Stimulated activated naive CD8-positive, alpha-beta T cell treated with anti-CD3 and anti-CD28 coated beads, Interleukin-15, Interleukin-2, amounts not matched to agents 100 U/mL and 50 U/mL, for 24 hours (primary cell): ENCODE data around the gene N4BP2L1.

Experiments
- ATAC-seq: fragments of 150-1000 bp; cut with Tn5 transposase; one replicate; pipeline ENCODE4 v1.10.0; 2021
- DNase-seq: peaks from one replicate; pipeline ENCODE4 v3.0.0; 2021

Gene N4BP2L1

DNA sequence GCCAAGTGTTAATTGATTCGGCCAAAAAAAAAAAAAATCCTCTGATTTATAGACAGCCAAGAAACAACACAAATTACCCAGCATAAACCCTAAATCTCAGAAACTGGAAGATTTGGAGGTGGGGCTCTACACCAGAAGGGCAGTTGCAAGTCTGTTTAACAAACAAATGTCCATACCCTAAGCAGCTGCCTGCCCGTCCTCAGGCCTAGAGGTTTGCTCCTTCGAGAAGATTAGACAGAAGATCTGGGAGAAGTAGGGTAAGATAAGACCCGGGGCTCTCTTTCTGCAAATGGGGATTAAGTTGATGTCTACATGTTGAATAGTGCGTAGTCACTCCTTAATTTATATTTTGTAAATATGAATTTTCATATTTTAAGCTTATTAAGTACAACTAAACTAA lies 3.4 kb upstream of the N4BP2L1 start:
- ATAC-seq (no peak), DNase-seq (no peak)

DNA sequence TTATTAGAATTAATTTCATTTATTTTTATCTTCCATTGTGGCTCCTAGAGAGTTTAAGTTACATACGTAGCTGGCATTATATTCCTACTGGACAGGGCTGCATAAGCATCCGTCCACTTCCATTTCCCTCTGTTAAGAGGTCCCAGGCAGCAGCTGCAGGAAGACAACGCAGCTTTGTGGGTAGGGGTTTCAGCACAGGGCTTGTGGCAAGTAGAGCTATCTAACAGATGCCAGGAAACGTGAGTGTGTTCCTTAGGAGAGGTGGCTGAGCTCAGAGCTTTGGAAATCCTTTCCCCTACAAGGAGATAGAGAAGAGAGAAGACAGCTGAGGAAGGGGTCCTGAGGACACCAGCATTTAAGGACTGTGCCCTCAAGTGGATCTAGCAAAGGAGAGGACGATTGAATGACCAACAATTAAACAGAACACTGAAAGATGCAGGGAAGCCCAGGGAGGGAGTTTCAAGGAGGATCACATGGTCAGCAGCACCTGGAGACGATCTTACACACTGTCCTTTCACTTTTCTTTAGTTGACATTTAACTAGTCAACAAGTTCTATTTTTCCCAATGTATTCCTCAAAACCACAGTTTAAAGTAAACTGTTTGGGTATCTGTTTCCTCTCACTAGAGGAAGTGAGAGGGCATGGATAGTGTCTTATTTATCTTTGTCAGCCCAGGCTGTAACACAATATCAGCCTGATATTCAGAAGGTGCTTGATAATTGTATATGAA lies 2.3 kb upstream of the N4BP2L1 start:
- DNase-seq (no peak), ATAC-seq (no peak)

DNA sequence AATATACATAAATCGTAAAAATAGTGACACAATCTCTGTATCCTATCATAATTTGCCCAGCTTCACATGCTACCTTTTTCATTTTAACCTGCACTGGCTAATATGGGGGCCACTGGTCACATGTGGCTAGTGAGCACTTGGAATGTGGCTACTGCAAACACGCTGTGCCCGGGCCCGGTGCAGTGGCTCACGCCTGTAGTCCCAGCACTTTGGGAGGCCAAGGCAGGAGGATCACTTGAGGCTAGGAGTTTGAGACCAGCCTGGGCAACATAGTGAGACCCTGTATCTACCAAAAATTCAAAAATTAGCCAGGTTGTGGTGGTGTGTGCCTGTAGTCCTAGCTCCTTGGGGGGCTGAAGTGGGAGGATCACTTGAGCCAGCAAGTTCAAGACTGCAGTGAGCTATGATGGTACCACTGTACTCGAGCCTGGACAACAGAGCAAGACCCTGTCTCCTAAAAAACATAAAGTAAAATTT lies 1.5 kb upstream of the N4BP2L1 start:
- ATAC-seq (no peak), DNase-seq (no peak)

DNA sequence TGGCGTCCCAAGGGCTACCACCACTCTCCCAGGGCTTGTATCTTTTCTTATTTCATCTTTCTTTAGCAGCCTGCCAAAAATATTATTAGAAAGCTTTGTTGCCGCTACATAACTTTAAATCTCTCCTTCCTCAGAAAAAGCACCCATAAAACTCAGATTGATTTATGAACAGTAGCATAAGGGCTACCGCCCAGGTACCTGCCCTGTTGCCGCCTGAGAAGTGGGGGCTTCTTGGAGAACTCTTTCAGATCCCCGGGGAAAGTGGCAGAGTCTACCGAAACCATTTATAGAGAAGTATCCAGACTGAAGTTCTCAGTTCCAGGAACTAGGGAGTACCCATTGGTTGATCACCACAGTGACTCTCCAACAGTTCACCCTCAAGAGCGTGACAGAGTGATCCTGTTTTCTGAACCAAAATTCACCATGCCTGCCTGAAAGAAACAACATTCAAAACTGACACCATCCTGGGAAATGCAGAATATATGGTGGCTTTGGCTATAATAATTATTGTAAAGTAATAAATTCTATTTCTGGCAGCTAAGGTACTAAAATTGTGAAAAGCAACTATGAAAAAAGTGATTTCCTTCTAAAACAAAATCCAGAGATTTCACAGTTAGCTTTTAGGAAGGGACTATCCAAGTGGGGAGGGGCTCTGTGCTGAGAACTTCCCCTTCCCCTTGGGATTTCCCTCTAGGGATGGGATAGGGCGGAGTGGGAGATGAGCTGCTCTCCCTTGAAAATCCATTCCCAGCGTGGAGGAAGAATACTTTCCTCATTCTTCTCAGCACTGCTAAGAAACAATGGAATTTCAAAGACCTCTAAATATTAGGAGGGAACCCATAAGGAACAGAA lies 877 bp upstream of the N4BP2L1 start:
- DNase-seq (peak; percentile 8), ATAC-seq (no peak)

GRCh38 chr13:32426990-32427851 lies 709 bp downstream of the N4BP2L1 start:
- DNase-seq: peak; percentile 74
- peak; percentile 19 for ATAC-seq

DNA sequence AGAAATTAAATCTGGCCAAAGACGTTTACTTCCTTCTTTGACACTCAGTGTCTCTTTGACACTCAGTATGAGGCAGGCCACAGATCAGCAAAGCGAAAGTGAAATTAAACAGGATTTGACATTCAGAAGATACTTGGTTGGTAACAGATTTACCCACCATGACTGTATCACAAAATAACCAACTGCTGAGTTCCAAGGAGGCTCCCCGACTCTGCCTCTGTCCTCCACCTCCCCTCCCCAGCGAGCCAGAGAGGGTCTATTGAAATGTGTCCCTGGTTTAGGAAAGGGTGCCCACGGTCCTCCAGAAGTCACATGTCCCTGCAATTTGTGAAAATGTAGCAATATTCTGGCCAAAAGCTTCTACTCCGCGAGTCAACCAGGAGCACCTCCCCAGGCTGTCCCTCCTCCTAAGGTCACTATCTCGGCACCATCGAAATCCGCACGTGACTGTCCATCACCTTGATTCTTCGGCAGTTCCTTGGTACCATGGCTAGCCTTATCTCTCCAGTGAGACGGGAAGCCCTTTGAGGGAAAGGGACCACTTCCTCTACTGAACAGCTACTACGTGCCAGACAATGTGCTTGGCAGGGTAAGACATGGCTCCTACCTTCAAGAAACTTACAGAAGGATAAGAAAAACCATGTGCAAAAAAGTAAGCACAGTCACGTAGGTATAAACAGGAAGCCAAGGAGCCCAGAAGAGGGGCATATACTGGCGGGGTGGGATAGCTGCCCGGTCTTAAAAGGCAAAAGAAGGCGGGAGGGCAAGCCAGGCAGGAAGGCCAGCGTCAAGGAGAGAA lies 1.5 kb downstream of the N4BP2L1 start:
- DNase-seq (peak; percentile 43), ATAC-seq (peak; percentile 51)

DNA sequence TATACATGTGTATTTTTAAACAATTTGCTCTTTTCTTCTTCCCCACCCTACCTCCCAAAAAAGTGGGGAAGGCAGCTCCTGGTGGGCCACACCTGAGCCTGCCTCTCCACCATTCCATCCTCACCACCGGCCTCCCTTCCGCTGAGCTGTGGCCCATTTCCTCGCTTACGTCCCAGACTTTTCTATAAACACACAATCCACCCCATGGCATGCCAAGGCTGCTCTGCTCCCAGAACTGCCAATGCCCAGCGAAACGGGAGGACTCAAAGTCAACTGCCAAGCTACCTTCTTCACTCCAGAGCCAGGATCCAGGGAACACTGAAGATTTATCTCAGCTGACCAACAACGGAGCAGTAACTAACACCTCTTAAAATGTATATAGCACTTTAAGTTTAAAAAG lies 2.8 kb downstream of the N4BP2L1 start:
- ATAC-seq (no peak), DNase-seq (no peak)

- ATAC-seq: no peak
- DNase-seq: no peak
Observed at GRCh38 chr13:32423592-32423991, 4.3 kb downstream of the N4BP2L1 start.

GRCh38 chr13:32419862-32420261 lies 8.1 kb downstream of the N4BP2L1 start:
- ATAC-seq (no peak), DNase-seq (no peak)

- no peak for ATAC-seq
- no peak for DNase-seq
Observed at GRCh38 chr13:32417995-32418394, 9.9 kb downstream of the N4BP2L1 start.

DNA sequence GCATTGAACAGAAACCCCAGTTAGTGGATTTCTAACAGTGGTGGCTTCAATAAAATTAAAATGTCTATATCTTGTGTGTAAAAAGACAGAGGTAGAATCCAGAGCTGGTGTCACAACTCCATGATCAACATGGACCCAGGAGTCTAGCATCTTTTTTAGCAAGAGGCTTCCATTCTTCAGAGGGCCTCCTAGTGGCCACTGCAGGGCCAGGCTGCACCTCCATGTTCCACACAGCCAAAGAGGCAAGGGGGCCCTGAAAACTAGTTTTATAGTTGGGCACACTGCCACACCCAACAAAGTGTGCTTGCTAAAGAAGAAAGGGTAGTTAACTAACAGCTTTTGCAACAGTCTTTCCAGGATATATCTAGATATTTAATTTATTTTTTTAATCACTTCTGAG lies 12.9 kb downstream of the N4BP2L1 start:
- DNase-seq: no peak
- ATAC-seq: peak; percentile 71

DNA sequence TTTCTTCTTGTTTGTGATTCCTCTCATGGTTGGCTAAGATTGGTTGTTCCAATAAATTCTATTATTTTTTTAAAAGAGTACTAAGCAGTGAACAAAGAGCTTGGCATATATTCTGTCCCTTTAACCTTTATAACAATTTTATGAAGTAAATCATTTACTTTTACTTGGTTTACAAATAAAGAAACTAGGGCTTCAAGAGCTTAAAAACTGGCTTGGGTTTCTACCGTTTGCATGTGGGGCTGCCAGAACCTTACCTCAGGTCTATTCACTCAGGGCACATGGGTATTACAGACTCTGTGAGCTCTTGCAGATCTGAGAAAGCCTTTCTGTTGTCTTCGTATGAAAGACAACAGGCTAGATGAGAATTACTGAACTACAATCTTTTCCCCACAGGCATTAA lies 13.3 kb downstream of the N4BP2L1 start:
- DNase-seq (no peak), ATAC-seq (no peak)

DNA sequence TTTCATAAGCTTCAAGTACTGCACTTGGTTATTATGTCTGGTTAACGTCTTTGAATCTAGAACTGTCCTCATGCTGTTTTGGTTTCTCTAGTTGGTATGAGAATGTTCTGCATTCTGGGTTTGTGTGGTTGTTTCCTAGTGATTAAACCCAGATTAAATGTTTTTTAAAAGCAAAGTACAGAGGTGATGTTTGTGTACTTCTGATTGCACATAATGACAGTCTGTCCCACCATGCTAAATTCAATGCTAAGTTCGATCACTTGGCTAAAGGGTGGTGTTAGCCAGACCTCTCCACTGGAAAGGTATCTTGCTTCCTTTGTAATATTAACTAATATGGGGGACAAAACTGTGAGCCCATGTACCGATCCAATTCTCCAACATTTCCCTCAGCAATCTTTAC lies 14.6 kb downstream of the N4BP2L1 start:
- no peak for ATAC-seq
- no peak for DNase-seq

- no peak for ATAC-seq
Observed at GRCh38 chr13:32409561-32410421, 18.1 kb downstream of the N4BP2L1 start.

GRCh38 chr13:32409001-32409313 lies 19.0 kb downstream of the N4BP2L1 start:
- ATAC-seq (no peak), DNase-seq (no peak)

More at GRCh38 chr13:32409561-32410421, 18.1 kb downstream of the N4BP2L1 start:
- no peak for DNase-seq

DNA sequence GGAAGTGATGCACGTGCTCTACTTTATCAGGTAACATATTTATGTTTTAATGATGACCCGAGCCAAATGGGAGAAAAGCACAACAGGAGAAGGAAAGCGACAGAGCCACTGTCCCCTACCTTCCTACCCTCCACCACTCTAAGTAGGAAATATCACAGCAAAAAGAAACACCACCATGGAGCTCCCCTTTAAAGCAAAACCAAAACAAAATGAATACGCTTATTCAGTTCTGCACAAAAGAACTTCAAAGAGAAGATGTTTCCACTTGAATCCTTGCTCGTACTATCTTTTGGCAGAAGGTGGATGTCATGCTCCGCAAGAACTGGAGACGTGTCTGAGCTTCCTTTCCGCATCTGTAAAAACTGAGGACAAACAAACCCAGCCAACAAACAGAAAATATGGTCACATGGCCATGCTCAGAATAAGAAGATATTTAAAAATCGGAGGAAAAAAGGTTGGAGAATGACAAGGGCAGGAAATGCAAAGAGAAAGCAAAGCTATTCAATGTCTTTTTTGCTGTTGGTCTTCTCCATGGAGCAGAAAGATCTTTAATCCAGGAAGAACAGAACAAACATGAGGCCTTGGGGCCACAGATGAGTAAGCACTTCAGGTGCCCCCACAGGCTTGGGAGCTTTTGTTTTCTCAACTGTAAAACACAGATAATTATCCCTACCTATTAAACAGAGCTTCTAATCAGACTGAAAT lies 19.5 kb downstream of the N4BP2L1 start:
- ATAC-seq (no peak), DNase-seq (no peak)

GRCh38 chr13:32407854-32408253 lies 20.1 kb downstream of the N4BP2L1 start:
- DNase-seq (no peak), ATAC-seq (no peak)

GRCh38 chr13:32403108-32403507 lies 24.8 kb downstream of the N4BP2L1 start:
- DNase-seq (no peak), ATAC-seq (no peak)

DNA sequence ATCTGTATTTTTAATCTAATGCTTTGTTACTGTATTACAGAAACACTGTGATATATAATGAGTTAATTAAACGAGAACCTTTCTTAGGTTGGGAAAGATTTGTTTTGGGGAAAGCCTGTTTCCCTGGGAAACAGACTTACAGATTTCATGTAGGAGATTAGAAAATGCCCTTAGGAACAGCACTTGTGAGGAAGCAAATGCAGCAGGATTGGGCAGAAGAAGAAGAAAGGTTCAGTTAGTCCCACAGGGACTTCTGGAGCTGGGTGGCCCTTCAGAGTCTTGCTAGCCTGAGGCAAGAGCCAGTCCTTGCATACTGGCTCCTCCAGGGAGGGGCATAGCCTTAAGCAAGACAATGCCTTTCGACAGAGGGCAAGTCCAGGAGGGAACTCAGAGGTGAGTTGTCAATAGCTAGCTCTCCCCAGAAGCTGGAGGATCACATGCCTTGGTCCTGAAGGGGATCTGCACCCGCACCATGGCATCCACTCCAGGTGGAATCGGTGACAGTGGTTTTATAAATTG lies 36.8 kb downstream of the N4BP2L1 start:
- DNase-seq: no peak
- ATAC-seq: no peak

DNA sequence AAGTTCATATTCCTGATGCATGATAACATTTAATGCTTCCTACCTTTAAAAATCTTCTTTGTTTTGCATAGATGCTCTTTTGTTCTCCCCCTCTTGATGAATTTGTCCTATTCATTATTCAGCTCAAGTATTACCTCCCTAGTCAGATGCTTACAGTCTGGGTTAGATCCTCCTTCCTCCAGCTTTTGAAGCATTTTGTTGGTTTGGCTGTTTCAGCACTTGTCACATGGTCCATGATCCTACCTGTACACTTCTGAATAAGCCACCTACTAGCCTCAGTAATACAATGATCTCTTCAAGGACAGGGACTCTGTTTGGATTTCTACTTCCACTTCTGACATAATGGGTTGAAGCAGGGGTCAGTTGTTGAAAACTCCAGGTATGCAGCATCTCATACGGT lies 37.4 kb downstream of the N4BP2L1 start:
- ATAC-seq (no peak), DNase-seq (no peak)
